SK-N-MC (cell line): ENCODE measurements around the gene PARP8.

ENCODE experiments used
- EZH2 ChIP-seq: fragments of 200-600 bp; sonication (generic); IDR thresholded peaks from one replicate; pipeline ENCODE4 v1.6.1; 2017; ENCODE audit warnings: antibody characterized with exemption
- POLR2AphosphoS5 ChIP-seq: IDR thresholded peaks from 2 replicates; pipeline ENCODE4 v1.6.1; 2012; ENCODE audit warnings: mild to moderate bottlenecking, low read depth, low read length, borderline replicate concordance

GRCh38 chr5:50716134-50716533 lies 49.7 kb downstream of the PARP8 start:
- TF ChIP-seq EZH2, result no peak
- no peak for TF ChIP-seq POLR2AphosphoS5
